GM18519 (cell line): Measurements from ENCODE around the gene LRRC31.

ENCODE experiments used
- ATAC-seq: cut with Tn5 transposase; IDR thresholded peaks from one replicate; pipeline ENCODE4 v1.9.1; 2021; ENCODE audit warnings: mild to moderate bottlenecking, moderate library complexity; ENCODE audit not compliant: unreplicated experiment, low FRiP score

LRRC31 gene

GRCh38 chr3:169869484-169870220, at the start of gene LRRC31:
Gene LRRC31 (minus strand): TSS chr3:169869935. CDS start chr3:169869807, 128 bp downstream.
- ATAC-seq, result no peak

GRCh38 chr3:169914321-169914720, 44.6 kb upstream of the LRRC31 start:
- ATAC-seq, result no peak

DNA sequence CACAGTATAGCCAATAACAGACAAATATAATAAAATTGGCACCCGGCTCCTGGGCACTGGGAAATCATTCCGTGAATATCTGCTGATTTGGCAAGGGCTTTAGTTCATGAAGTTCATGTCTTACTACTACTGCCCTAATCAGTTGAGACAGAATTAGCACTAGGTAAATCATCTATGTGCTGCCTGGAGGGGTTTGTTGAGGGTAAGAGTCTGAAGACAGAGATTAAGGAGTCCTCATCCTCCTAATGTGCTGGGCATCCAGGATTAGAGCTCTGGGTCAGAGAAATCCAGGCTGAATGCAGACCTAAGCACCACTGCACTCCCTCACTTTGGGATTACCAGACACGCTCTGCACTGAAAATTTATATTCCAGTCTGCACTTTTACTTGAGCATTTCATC, 43.6 kb upstream of the LRRC31 start:
- ATAC-seq, result no peak

DNA sequence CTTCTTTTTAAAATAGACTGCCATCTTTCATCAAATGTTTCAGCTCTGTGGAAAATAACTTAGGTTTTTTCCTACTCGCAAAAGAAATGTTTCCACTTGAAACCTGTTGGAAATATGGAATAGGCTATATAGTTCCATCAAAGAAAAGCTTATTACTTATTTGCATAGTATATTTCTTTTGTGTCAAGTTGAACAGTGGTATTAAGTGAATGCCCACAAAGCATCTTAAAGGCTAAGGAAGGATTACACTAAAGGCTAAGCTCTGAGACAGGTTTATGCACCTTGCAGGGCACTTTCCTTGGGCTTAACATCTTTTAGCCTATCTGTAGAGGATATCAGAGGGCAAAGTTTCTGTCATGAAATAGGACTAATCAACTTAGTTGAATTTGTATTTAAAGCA, 41.5 kb upstream of the LRRC31 start, which contains the start of gene SAMD7:
Gene SAMD7 (plus strand): TSS at position 301 of the 400 bp plus-strand sequence. CDS start 7,927 bp downstream, outside the sequence.
- no peak for ATAC-seq

DNA sequence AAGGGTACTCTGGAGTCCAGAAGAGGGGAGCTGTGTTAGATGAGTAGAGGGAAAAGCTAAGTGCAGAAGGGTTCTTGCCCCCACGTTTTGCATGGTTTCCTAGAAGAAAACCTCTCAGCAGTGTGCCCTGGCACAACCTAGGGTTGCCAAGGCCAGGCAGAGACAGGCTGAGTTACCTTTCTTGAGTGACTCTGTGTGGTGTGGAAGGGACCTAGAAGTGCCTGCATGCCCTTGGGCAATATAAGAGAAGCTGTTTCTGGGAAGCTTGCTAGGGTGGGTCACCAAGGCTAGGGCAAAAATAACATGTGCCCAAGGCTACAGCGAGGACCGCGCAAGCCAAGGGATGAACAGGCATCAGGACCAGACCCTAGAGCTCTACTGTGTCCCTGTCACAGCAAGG, 38.2 kb upstream of the LRRC31 start:
- no peak for ATAC-seq

- ATAC-seq, result no peak
These were observed 37.7 kb upstream of the LRRC31 start for GRCh38 chr3:169907476-169907875.

DNA sequence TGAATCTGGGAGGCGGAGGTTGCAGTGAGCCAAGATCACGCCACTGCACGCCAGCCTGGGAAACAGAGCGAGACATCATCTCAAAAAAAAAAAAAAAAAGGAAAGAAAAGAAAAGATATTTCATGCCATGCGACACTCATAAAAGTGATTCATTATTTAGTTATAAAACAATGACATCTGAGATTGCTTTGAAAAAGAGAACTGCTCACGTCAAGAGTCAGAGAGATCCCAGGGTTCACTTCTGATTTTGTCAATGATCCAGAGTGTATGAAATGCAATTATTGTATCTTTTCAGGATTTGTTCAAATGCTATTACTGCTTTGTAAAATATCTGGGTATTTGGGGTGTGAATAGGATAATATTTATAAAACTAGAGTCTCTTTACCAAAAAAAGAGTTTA, 35.7 kb upstream of the LRRC31 start:
- no peak for ATAC-seq

DNA sequence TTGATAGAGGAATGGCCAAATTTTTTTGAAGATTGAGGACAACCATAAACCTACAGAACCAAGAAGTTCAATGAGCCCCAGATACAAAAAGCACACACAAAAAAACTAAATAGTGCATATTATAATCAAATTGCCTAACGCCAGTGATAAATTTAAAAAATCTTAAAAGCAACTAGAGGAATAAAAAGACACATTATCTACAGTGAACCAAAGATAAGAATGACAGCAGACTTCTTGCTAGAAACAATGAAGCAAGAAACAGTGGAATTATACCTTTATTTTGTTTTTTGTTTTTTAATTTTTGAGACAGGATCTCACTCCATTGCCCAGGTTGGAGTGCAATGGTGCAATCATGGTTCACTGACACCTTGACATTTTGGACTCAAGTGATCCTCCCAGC, 31.7 kb upstream of the LRRC31 start:
- ATAC-seq, result no peak

DNA sequence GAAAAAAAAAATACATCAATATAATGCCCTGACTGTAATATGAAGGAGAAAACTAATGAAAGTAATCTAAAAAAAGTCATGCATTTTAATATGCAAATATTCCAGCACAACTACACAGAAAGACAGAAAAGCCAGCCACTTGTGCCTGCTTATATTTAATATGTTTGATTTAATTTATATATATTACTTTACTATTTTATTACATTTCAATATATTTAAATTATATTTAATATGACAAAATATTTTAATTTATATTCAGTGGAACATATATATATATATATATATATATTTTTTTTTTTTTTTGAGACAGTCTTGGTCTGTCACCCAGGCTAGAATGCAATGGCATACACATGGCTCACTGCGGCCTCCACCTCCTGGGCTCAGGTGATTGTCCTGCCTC, 27.5 kb upstream of the LRRC31 start:
- ATAC-seq, result no peak

GRCh38 chr3:169895072-169895471, 25.3 kb upstream of the LRRC31 start:
- no peak for ATAC-seq

GRCh38 chr3:169894110-169894509, 24.4 kb upstream of the LRRC31 start:
- ATAC-seq, result no peak

DNA sequence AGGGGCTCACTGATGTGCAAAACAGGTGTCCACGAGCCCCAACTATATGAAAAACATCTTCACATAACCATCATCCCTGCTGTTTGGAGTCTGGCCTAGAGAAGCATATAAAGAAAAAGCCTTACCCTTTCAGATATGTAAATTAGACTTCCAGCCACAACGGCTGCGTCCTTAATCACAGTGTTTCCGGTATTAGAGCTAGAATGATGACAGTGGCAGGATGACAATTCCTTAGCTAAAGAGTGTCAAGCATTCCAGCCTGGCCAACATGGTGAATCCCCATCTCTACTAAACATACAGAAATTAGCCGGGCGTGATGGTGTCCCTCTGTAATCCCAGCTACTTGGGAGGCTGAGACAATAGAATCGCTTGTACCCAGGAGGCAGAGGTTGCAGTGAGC, 22.2 kb upstream of the LRRC31 start:
- ATAC-seq, result no peak

GRCh38 chr3:169886671-169887070, 16.9 kb upstream of the LRRC31 start:
- no peak for ATAC-seq

- ATAC-seq, result no peak
These were observed 11.0 kb upstream of the LRRC31 start for GRCh38 chr3:169880576-169881250.

DNA sequence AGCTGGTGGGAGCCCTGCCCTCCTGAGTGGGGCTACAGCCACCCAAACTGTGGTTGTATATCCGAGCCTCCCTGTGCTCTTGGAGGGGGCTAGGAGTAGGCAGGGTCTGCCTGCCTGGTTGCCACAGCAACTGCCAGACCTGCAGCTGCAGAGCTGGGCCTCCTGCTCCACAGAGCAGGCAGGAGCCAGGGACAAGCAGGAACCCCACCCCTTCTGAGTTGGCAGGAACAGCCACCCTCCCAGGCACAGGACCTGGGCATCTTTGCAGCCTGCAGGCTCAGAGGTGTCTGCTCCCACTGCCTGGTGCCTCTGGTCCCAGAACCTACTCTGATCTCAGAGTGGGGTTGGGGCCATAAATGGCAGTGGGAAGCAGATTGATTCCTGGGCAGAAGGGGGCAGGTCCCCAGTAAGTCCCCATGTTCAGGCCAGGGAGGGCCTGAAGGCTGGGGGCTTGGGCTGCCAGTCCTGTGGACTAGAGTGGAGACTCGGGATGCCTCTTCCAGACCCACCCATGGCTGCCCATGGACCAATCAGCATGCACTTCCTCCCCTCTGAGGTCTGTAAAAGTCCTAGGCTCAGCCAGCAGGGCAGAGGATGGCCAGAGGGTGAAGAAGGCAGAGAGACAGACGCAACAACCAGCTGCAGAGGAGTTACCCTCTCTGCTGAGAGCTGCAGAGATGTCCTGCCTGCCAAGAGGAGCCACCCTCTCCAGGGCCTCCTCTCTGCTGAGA, 10.3 kb upstream of the LRRC31 start:
- ATAC-seq, result no peak

- no peak for ATAC-seq
These were observed 9.3 kb upstream of the LRRC31 start for GRCh38 chr3:169879013-169879557.

- no peak for ATAC-seq
These were observed 1.6 kb upstream of the LRRC31 start for GRCh38 chr3:169871129-169871886.

GRCh38 chr3:169868369-169868768, 1.4 kb downstream of the LRRC31 start:
- ATAC-seq, result no peak

- no peak for ATAC-seq
These were observed 2.0 kb downstream of the LRRC31 start for GRCh38 chr3:169867584-169868210.
